Measurements from ENCODE around the gene WDFY2. TPM values are rescaled to one million over a fixed set of nuclear protein-coding genes. Genes with fewer than 3 reads are reported as not detected.

WDFY2 gene
- total and polyA plus RNA-seq, 2 of the 13 experiments (the other 11 are each of a cell fraction or from before 2014, with no cell fraction given) = 22.6 to 27.0 TPM

DNA sequence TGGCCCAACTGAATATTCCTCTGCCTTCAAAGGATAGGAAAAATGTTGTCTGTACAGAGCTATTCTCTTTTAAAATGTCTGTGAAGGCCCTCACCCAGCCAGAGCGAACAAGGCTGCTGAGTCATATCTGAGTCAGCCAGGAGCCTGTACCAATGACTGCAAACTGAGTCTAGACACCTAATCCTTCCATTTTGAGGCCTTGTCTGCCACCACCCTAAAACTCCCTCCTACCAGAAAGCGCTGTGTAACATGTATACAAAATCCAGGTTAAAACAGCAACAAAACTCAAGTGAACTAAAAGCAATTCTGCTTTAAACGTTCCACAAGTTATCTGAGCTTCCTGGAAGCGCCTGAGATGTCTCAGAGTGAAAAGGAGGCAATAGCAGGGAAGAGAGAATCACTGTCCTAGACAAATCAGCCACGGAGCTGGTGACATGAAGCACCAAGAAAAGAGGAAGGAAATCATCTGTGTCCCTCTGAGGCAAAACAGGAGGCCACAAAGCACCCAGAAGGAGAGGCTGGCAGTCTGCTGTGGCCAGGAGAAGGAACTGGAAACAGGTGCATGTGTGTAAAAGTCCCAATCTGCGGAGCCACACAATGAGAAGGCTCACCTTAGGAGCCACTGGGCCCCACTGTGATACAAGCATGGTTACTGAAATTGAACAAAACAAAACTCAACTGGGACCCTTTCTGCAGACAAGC lies 209.5 kb downstream of the WDFY2 start:
- POLR2A ChIA-PET = interaction anchor here (1.0 kb wide), 1 partner anchor 9 kb away, joined by 4 read pairs; no protein-coding TSS in a partner anchor
- no peaks in the 10 kb centered on the region for H3K79me2 ChIP-seq (ENCODE audit: insufficient read depth, low read length)
- H4K20me1 ChIP-seq (ENCODE audit: insufficient read depth, low read length) = no peaks in the 10 kb centered on the region
- no peaks in the 10 kb centered on the region for H3K27me3 ChIP-seq (ENCODE audit: control insufficient read depth in 1 of 2, insufficient read depth in 2 of 2, low read length in 2 of 2)
- ATAC-seq (no peak), FAIRE-seq (no peak), DNase-seq (ENCODE audit: low spot score) (no peak)
- no peak overlapping the region for H3K9ac ChIP-seq (ENCODE audit: insufficient read depth, low read depth, low read length)
- no peak overlapping the region for H3K4me3 ChIP-seq (replicated peaks in 1 of 3; ENCODE audit: insufficient read depth in 1 of 3, low read depth in 2 of 3, low read length in 3 of 3)
- H3K4me2 ChIP-seq (ENCODE audit: low read depth, low read length) = no peak overlapping the region
- H3K27ac ChIP-seq (ENCODE audit: extremely low read length, insufficient read depth, low read length) = no peak overlapping the region
- WGBS (ENCODE audit: low lambda C conversion rate) = 90% methylated on average over 6 of the region's 6 CpGs
- no TSS peak for BruUV-seq (replicated peaks)
- CTCF ChIA-PET (ENCODE audit: low intra/inter-chr PET ratio, low total read pairs) = no interaction called here
- H3K9me3 ChIP-seq (ENCODE audit: low read length) = no peaks in the 10 kb centered on the region
- H3K36me3 ChIP-seq (replicated peaks in 1 of 2; ENCODE audit: control insufficient read depth in 1 of 2, insufficient read depth in 2 of 2, low read length in 2 of 2) = peaks cover 0 to 4% of the 10 kb centered on the region in 2 experiments; a peak in 1 of 5 replicates
- intact Hi-C loops (cut with micrococcal nuclease; ENCODE audit: unreplicated experiment) (no loop called here), in situ Hi-C loops (cut with HindIII; ENCODE audit: extremely low pct_ligation_motif_present, low pct_unique_long_range_greater_than_20kb) (loop anchor here (10.0 kb wide), 2 partner anchors 349 to 669 kb away; no protein-coding TSS in a partner anchor)
- H3K4me1 ChIP-seq (ENCODE audit: insufficient read depth, low read length) = 0 out of 2 replicates have a peak, but pooled peaks cover 4% of the 10 kb centered on the region
- H2AFZ ChIP-seq (ENCODE audit: low read length) = no peak overlapping the region
- TF ChIP-seq MEF2D (CRISPR knock-in tag; IDR thresholded peaks at IDR 0.05) (no peak), ZMAT3 (CRISPR knock-in tag; conservative IDR thresholded peaks at IDR 0.05) (no peak), ATF7-NPFF (CRISPR knock-in tag; IDR thresholded peaks at IDR 0.05; ENCODE audit: low read depth) (no peak), NFE2L2 (IDR thresholded peaks at IDR 0.05; ENCODE audit: low read length) (peak; percentile 48; the same call in 1 of the 2 replicates), MAFK (conservative IDR thresholded peaks at IDR 0.05 in 1 of 2, IDR thresholded peaks at IDR 0.05 in 1 of 2; ENCODE audit: low read length in 2 of 2) (0 out of 4 replicates have a peak, but pooled peaks of 1 of the 2 experiments have one; percentile 4), RXRB (CRISPR knock-in tag; IDR thresholded peaks at IDR 0.05; ENCODE audit: borderline replicate concordance) (no peak), AKAP8 (CRISPR knock-in tag; IDR thresholded peaks at IDR 0.05) (no peak), FOSL2 (CRISPR knock-in tag; IDR thresholded peaks at IDR 0.05) (peak; percentile 74), ELF3 (CRISPR knock-in tag; IDR thresholded peaks at IDR 0.05) (no peak), ZNF256 (CRISPR knock-in tag; conservative IDR thresholded peaks at IDR 0.05) (no peak), MAFF (IDR thresholded peaks at IDR 0.05; ENCODE audit: low read depth, low read length) (no peak), CBX5 (CRISPR knock-in tag; IDR thresholded peaks at IDR 0.05; ENCODE audit: borderline replicate concordance) (no peak)
- TF ChIP-seq, protein P1, sequence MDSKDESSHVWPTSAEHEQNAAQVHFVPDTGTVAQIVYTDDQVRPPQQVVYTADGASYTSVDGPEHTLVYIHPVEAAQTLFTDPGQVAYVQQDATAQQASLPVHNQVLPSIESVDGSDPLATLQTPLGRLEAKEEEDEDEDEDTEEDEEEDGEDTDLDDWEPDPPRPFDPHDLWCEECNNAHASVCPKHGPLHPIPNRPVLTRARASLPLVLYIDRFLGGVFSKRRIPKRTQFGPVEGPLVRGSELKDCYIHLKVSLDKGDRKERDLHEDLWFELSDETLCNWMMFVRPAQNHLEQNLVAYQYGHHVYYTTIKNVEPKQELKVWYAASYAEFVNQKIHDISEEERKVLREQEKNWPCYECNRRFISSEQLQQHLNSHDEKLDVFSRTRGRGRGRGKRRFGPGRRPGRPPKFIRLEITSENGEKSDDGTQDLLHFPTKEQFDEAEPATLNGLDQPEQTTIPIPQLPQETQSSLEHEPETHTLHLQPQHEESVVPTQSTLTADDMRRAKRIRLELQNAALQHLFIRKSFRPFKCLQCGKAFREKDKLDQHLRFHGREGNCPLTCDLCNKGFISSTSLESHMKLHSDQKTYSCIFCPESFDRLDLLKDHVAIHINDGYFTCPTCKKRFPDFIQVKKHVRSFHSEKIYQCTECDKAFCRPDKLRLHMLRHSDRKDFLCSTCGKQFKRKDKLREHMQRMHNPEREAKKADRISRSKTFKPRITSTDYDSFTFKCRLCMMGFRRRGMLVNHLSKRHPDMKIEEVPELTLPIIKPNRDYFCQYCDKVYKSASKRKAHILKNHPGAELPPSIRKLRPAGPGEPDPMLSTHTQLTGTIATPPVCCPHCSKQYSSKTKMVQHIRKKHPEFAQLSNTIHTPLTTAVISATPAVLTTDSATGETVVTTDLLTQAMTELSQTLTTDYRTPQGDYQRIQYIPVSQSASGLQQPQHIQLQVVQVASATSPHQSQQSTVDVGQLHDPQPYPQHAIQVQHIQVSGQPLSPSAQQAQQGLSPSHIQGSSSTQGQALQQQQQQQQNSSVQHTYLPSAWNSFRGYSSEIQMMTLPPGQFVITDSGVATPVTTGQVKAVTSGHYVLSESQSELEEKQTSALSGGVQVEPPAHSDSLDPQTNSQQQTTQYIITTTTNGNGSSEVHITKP (CRISPR knock-in tag; IDR thresholded peaks at IDR 0.05; ENCODE audit: low read depth) = no peak
- TF ChIP-seq, protein P2, sequence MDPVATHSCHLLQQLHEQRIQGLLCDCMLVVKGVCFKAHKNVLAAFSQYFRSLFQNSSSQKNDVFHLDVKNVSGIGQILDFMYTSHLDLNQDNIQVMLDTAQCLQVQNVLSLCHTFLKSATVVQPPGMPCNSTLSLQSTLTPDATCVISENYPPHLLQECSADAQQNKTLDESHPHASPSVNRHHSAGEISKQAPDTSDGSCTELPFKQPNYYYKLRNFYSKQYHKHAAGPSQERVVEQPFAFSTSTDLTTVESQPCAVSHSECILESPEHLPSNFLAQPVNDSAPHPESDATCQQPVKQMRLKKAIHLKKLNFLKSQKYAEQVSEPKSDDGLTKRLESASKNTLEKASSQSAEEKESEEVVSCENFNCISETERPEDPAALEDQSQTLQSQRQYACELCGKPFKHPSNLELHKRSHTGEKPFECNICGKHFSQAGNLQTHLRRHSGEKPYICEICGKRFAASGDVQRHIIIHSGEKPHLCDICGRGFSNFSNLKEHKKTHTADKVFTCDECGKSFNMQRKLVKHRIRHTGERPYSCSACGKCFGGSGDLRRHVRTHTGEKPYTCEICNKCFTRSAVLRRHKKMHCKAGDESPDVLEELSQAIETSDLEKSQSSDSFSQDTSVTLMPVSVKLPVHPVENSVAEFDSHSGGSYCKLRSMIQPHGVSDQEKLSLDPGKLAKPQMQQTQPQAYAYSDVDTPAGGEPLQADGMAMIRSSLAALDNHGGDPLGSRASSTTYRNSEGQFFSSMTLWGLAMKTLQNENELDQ (CRISPR knock-in tag; IDR thresholded peaks at IDR 0.05; ENCODE audit: borderline replicate concordance) = no peak

Data from HepG2 (cell line).